Ishikawa (cell line): ENCODE measurements around the gene SNCAIP.
A peak's percentile ranks its signal among the peaks of the same experiment; 100 is the strongest.

Source experiments
- CEBPB ChIP-seq: IDR thresholded peaks from 2 replicates; pipeline ENCODE4 v1.6.1; 2012
- CREB1 ChIP-seq: IDR thresholded peaks from 2 replicates; pipeline ENCODE4 v1.6.1; 2012; ENCODE audit warnings: low read depth
- EGR1 ChIP-seq: IDR thresholded peaks from 2 replicates; pipeline ENCODE4 v1.6.1; 2012
- EP300 ChIP-seq: IDR thresholded peaks from 2 replicates; pipeline ENCODE4 v1.6.1; 2012; ENCODE audit warnings: borderline replicate concordance
- FOXM1 ChIP-seq: IDR thresholded peaks from 2 replicates; pipeline ENCODE4 v1.6.1; 2012; ENCODE audit warnings: low read depth, borderline replicate concordance
- MAX ChIP-seq: IDR thresholded peaks from 2 replicates; pipeline ENCODE4 v1.6.1; 2012
- NFIC ChIP-seq: IDR thresholded peaks from 2 replicates; pipeline ENCODE4 v1.6.1; 2012
- RAD21 ChIP-seq: IDR thresholded peaks from 2 replicates; pipeline ENCODE4 v1.6.1; 2012; ENCODE audit warnings: low read depth
- REST ChIP-seq: IDR thresholded peaks from 2 replicates; pipeline ENCODE4 v1.6.1; 2012; ENCODE audit warnings: low read depth, mild to moderate bottlenecking
- TAF1 ChIP-seq: IDR thresholded peaks from 2 replicates; pipeline ENCODE4 v1.6.1; 2012; ENCODE audit warnings: low read depth, mild to moderate bottlenecking
- TCF12 ChIP-seq: IDR thresholded peaks from 2 replicates; pipeline ENCODE4 v1.6.1; 2012; ENCODE audit warnings: low read depth
- TEAD4 ChIP-seq: IDR thresholded peaks from 2 replicates; pipeline ENCODE4 v1.6.1; 2012
- USF1 ChIP-seq: IDR thresholded peaks from 2 replicates; pipeline ENCODE4 v1.6.1; 2012
- YY1 ChIP-seq: IDR thresholded peaks from 2 replicates; pipeline ENCODE4 v1.6.1; 2012; ENCODE audit warnings: low read depth
- ZBTB7A ChIP-seq: IDR thresholded peaks from 2 replicates; pipeline ENCODE4 v1.6.1; 2012; ENCODE audit warnings: low read depth

The SNCAIP gene

GRCh38 chr5:122327110-122327509 is 15.1 kb downstream of the SNCAIP start:
- TF ChIP-seq EGR1 (no peak), NFIC (no peak), ZBTB7A (no peak), RAD21 (no peak), CREB1 (no peak), MAX (no peak), TAF1 (no peak), TCF12 (no peak), CEBPB (no peak)

GRCh38 chr5:122330881-122331280 is 18.8 kb downstream of the SNCAIP start:
- TF ChIP-seq TEAD4, result no peak
- no peak for TF ChIP-seq TAF1
- TF ChIP-seq FOXM1, result no peak
- no peak for TF ChIP-seq EP300
- no peak for TF ChIP-seq RAD21
- no peak for TF ChIP-seq ZBTB7A
- TF ChIP-seq CREB1, result no peak
- no peak for TF ChIP-seq EGR1
- TF ChIP-seq REST, result no peak
- TF ChIP-seq NFIC, result no peak
- no peak for TF ChIP-seq YY1

- TF ChIP-seq YY1, result no peak
- TF ChIP-seq RAD21, result no peak
- no peak for TF ChIP-seq REST
- TF ChIP-seq MAX, result no peak
- TF ChIP-seq EP300, result no peak
- TF ChIP-seq ZBTB7A, result no peak
- TF ChIP-seq CREB1, result no peak
- TF ChIP-seq TAF1, result no peak
- TF ChIP-seq TEAD4, result no peak
- no peak for TF ChIP-seq NFIC
- TF ChIP-seq USF1, result no peak
Observed at GRCh38 chr5:122332599-122333555, 20.8 kb downstream of the SNCAIP start.

GRCh38 chr5:122333564-122333963 is 21.5 kb downstream of the SNCAIP start:
- TF ChIP-seq REST, result peak; percentile 50; the same call in 1 of the 2 replicates
- no peak for TF ChIP-seq CEBPB

- TF ChIP-seq YY1, result no peak
- no peak for TF ChIP-seq EGR1
- no peak for TF ChIP-seq CEBPB
- TF ChIP-seq REST, result no peak
- no peak for TF ChIP-seq CREB1
- TF ChIP-seq TAF1, result no peak
- TF ChIP-seq MAX, result no peak
- TF ChIP-seq USF1, result no peak
- no peak for TF ChIP-seq TEAD4
- TF ChIP-seq NFIC, result no peak
Observed at GRCh38 chr5:122339591-122339990, 27.6 kb downstream of the SNCAIP start.
